Measurements from ENCODE around the gene FLNB. TPM values are rescaled to one million over a fixed set of nuclear protein-coding genes. Genes with fewer than 3 reads are reported as not detected.
"Not testable (repeated sequence)": the region's sequence is repeated elsewhere in the genome, so short reads cannot be mapped to it uniquely, and the experiment has no call there.

FLNB gene
- polyA plus RNA-seq, 4 donors = 137 to 335 (median 205) TPM

- Histone ChIP-seq H3K9me3 (ENCODE audit: control insufficient read depth in 2 of 2, insufficient read depth in 1 of 2, low read depth in 1 of 2, low read length in 1 of 2) (no peaks in the 10 kb centered on the region), H3K4me1 (ENCODE audit: control insufficient read depth in 3 of 3, insufficient read depth in 2 of 3, low read depth in 1 of 3, low read length in 2 of 3) (peaks cover 15 to 56% (median 20%) of the 10 kb centered on the region in 3 donors), H3K36me3 (ENCODE audit: control insufficient read depth in 3 of 3, insufficient read depth in 2 of 3, low read depth in 1 of 3, low read length in 3 of 3) (peaks cover 0 to 25% (median 0%) of the 10 kb centered on the region in 3 donors), H3K27ac (ENCODE audit: low read depth in 1 of 3, low read length in 2 of 3) (no peak overlapping the region), H3K27me3 (ENCODE audit: control insufficient read depth in 3 of 3, insufficient read depth in 3 of 3, low read length in 3 of 3) (no peaks in the 10 kb centered on the region), H3K4me3 (ENCODE audit: low read depth in 1 of 3, low read length in 3 of 3) (no peak overlapping the region)
- DNase-seq (no peak), FAIRE-seq (no peak)
Observed at GRCh38 chr3:58054652-58055051, 46.4 kb downstream of the FLNB start.

GRCh38 chr3:58055314-58055713 is 47.1 kb downstream of the FLNB start:
- Histone ChIP-seq H3K4me1 (ENCODE audit: control insufficient read depth in 3 of 3, insufficient read depth in 2 of 3, low read depth in 1 of 3, low read length in 2 of 3) (peaks cover 17 to 56% (median 19%) of the 10 kb centered on the region in 3 donors), H3K9me3 (ENCODE audit: control insufficient read depth in 2 of 2, insufficient read depth in 1 of 2, low read depth in 1 of 2, low read length in 1 of 2) (no peaks in the 10 kb centered on the region), H3K36me3 (ENCODE audit: control insufficient read depth in 3 of 3, insufficient read depth in 2 of 3, low read depth in 1 of 3, low read length in 3 of 3) (peaks cover 0 to 24% (median 0%) of the 10 kb centered on the region in 3 donors), H3K27me3 (ENCODE audit: control insufficient read depth in 3 of 3, insufficient read depth in 3 of 3, low read length in 3 of 3) (no peaks in the 10 kb centered on the region), H3K4me3 (ENCODE audit: low read depth in 1 of 3, low read length in 3 of 3) (no peak overlapping the region), H3K27ac (ENCODE audit: low read depth in 1 of 3, low read length in 2 of 3) (no peak overlapping the region)
- 86 to 91% (median 89%) methylated on average over 4 of the region's 4 CpGs for WGBS, 3 donors
- FAIRE-seq (no peak), DNase-seq (no peak)

- Histone ChIP-seq H3K4me1 (ENCODE audit: control insufficient read depth in 3 of 3, insufficient read depth in 2 of 3, low read depth in 1 of 3, low read length in 2 of 3) (peaks cover 15 to 56% (median 18%) of the 10 kb centered on the region in 3 donors), H3K36me3 (ENCODE audit: control insufficient read depth in 3 of 3, insufficient read depth in 2 of 3, low read depth in 1 of 3, low read length in 3 of 3) (peaks cover 0 to 20% (median 0%) of the 10 kb centered on the region in 3 donors)
- not testable (repeated sequence) for FAIRE-seq; H3K27me3 ChIP-seq (ENCODE audit: control insufficient read depth in 3 of 3, insufficient read depth in 3 of 3, low read length in 3 of 3); H3K9me3 ChIP-seq (ENCODE audit: control insufficient read depth in 2 of 2, insufficient read depth in 1 of 2, low read depth in 1 of 2, low read length in 1 of 2); H3K4me3 ChIP-seq (ENCODE audit: low read depth in 1 of 3, low read length in 3 of 3); DNase-seq; H3K27ac ChIP-seq (ENCODE audit: low read depth in 1 of 3, low read length in 2 of 3)
- WGBS, 3 donors = 40 to 76% (median 59%) methylated on average over 5 of the region's 5 CpGs
Observed at GRCh38 chr3:58055891-58056290, 47.7 kb downstream of the FLNB start.

GRCh38 chr3:58058361-58059263 is 50.4 kb downstream of the FLNB start:
- peaks cover 8 to 58% (median 22%) of the 10 kb centered on the region in 3 donors for H3K4me1 ChIP-seq (ENCODE audit: control insufficient read depth in 3 of 3, insufficient read depth in 2 of 3, low read depth in 1 of 3, low read length in 2 of 3)
- no peak for FAIRE-seq
- WGBS, 3 donors = 54 to 60% (median 55%) methylated on average over 8 of the region's 8 CpGs

GRCh38 chr3:58059349-58060321 is 51.4 kb downstream of the FLNB start:
- H3K27me3 ChIP-seq (ENCODE audit: control insufficient read depth in 3 of 3, insufficient read depth in 3 of 3, low read length in 3 of 3) = no peaks in the 10 kb centered on the region
- no peaks in the 10 kb centered on the region for H3K9me3 ChIP-seq (ENCODE audit: control insufficient read depth in 2 of 2, insufficient read depth in 1 of 2, low read depth in 1 of 2, low read length in 1 of 2)
- DNase-seq (peak; percentile 86), FAIRE-seq (no peak)
- H3K4me1 ChIP-seq (ENCODE audit: control insufficient read depth in 3 of 3, insufficient read depth in 2 of 3, low read depth in 1 of 3, low read length in 2 of 3) = peaks cover 8 to 59% (median 22%) of the 10 kb centered on the region in 3 donors
- WGBS, 3 donors = 29 to 41% (median 32%) methylated on average over 15 of the region's 15 CpGs
- H3K27ac ChIP-seq (ENCODE audit: low read depth in 1 of 3, low read length in 2 of 3) = peak overlapping the region; percentile 78 to 88 (median 85)
- no peak overlapping the region for H3K4me3 ChIP-seq (ENCODE audit: low read depth in 1 of 3, low read length in 3 of 3)
- peaks cover 0 to 19% (median 0%) of the 10 kb centered on the region in 3 donors for H3K36me3 ChIP-seq (ENCODE audit: control insufficient read depth in 3 of 3, insufficient read depth in 2 of 3, low read depth in 1 of 3, low read length in 3 of 3)

More at GRCh38 chr3:58058361-58059263, 50.4 kb downstream of the FLNB start:
- Histone ChIP-seq H3K4me3 (ENCODE audit: low read depth in 1 of 3, low read length in 3 of 3) (no peak overlapping the region), H3K9me3 (ENCODE audit: control insufficient read depth in 2 of 2, insufficient read depth in 1 of 2, low read depth in 1 of 2, low read length in 1 of 2) (no peaks in the 10 kb centered on the region), H3K36me3 (ENCODE audit: control insufficient read depth in 3 of 3, insufficient read depth in 2 of 3, low read depth in 1 of 3, low read length in 3 of 3) (peaks cover 0 to 22% (median 0%) of the 10 kb centered on the region in 3 donors), H3K27ac (ENCODE audit: low read depth in 1 of 3, low read length in 2 of 3) (peak overlapping the region; percentile 41 to 88 (median 85)), H3K27me3 (ENCODE audit: control insufficient read depth in 3 of 3, insufficient read depth in 3 of 3, low read length in 3 of 3) (no peaks in the 10 kb centered on the region)
- no peak for DNase-seq

- H3K36me3 ChIP-seq (ENCODE audit: control insufficient read depth in 3 of 3, insufficient read depth in 2 of 3, low read depth in 1 of 3, low read length in 3 of 3) = peaks cover 0 to 10% (median 0%) of the 10 kb centered on the region in 3 donors
- DNase-seq (no peak), FAIRE-seq (no peak)
- H3K9me3 ChIP-seq (ENCODE audit: control insufficient read depth in 2 of 2, insufficient read depth in 1 of 2, low read depth in 1 of 2, low read length in 1 of 2) = no peaks in the 10 kb centered on the region
- 57 to 61% (median 59%) methylated on average over 5 of the region's 5 CpGs for WGBS, 3 donors
- peaks cover 11 to 87% (median 25%) of the 10 kb centered on the region in 3 donors for H3K4me1 ChIP-seq (ENCODE audit: control insufficient read depth in 3 of 3, insufficient read depth in 2 of 3, low read depth in 1 of 3, low read length in 2 of 3)
- no peak overlapping the region for H3K4me3 ChIP-seq (ENCODE audit: low read depth in 1 of 3, low read length in 3 of 3)
- no peaks in the 10 kb centered on the region for H3K27me3 ChIP-seq (ENCODE audit: control insufficient read depth in 3 of 3, insufficient read depth in 3 of 3, low read length in 3 of 3)
- H3K27ac ChIP-seq (ENCODE audit: low read depth in 1 of 3, low read length in 2 of 3) = no peak overlapping the region
Observed at GRCh38 chr3:58062472-58062871, 54.2 kb downstream of the FLNB start.

- peaks cover 0 to 9% (median 0%) of the 10 kb centered on the region in 3 donors for H3K36me3 ChIP-seq (ENCODE audit: control insufficient read depth in 3 of 3, insufficient read depth in 2 of 3, low read depth in 1 of 3, low read length in 3 of 3)
- DNase-seq (peak in 1 of 2 donors; percentile 70), FAIRE-seq (no peak)
- WGBS, 3 donors = 73 to 82% (median 81%) methylated on average over 12 of the region's 12 CpGs
- H3K9me3 ChIP-seq (ENCODE audit: control insufficient read depth in 2 of 2, insufficient read depth in 1 of 2, low read depth in 1 of 2, low read length in 1 of 2) = no peaks in the 10 kb centered on the region
- no peak overlapping the region for H3K4me3 ChIP-seq (ENCODE audit: low read depth in 1 of 3, low read length in 3 of 3)
- H3K27me3 ChIP-seq (ENCODE audit: control insufficient read depth in 3 of 3, insufficient read depth in 3 of 3, low read length in 3 of 3) = no peaks in the 10 kb centered on the region
- peak overlapping the region in 2 of 3 donors; percentile 6 to 47 for H3K27ac ChIP-seq (ENCODE audit: low read depth in 1 of 3, low read length in 2 of 3)
- peaks cover 11 to 93% (median 26%) of the 10 kb centered on the region in 3 donors for H3K4me1 ChIP-seq (ENCODE audit: control insufficient read depth in 3 of 3, insufficient read depth in 2 of 3, low read depth in 1 of 3, low read length in 2 of 3)
Observed at GRCh38 chr3:58063022-58063815, 55.0 kb downstream of the FLNB start.
